DOHH2 (cell line): ENCODE data around the gene TRNP1.

Source experiments
- CTCF ChIP-seq: fragments of 200-600 bp; sonication (generic); IDR thresholded peaks from one replicate; pipeline ENCODE4 v1.5.1; 2014; ENCODE audit warnings: antibody characterized with exemption, mild to moderate bottlenecking, low read depth, low read length; ENCODE audit not compliant: poor library complexity, severe bottlenecking
- EZH2phosphoT487 ChIP-seq: fragments of 200-600 bp; sonication (generic); IDR thresholded peaks from 2 replicates; pipeline ENCODE4 v1.6.1; 2017; ENCODE audit warnings: borderline replicate concordance, mild to moderate bottlenecking, antibody characterized with exemption, low read length, moderate library complexity, mixed read lengths

DNA sequence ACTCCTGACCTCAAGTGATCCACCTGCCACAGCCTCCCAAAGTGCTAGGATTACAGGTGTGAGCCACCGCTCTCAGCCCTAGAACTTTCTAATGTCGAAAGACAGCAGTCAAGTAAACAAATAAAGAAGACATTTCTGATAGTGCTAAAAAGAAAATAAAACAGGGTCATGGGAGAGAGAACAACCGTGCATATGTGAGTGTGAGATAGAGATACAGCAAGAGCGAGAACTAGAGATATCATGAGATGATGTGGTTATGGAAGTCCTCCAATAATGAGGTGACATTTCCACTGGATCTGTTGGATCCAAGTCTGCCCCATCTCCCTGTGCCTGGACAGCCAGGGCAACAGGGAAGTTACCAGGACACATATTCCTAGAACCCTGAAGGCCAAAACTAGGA is 23.7 kb downstream of the TRNP1 start:
- no peak for TF ChIP-seq CTCF
- no peak for TF ChIP-seq EZH2phosphoT487
